ENCODE results near the gene NKIRAS2.
"Not testable (repeated sequence)": the region's sequence is repeated elsewhere in the genome, so short reads cannot be mapped to it uniquely, and the experiment has no call there.

The NKIRAS2 gene

GRCh38 chr17:42000413-42001133 is 19.3 kb upstream of the NKIRAS2 start:
- H3K4me3 ChIP-seq (ENCODE audit: low read depth, low read length), result no peak overlapping the region
- H3K36me3 ChIP-seq (ENCODE audit: control insufficient read depth, insufficient read depth, low read length), result peaks cover 78% of the 10 kb centered on the region
- no peak overlapping the region for H3K27ac ChIP-seq (ENCODE audit: low read depth, low read length)
- no peaks in the 10 kb centered on the region for H3K9me3 ChIP-seq (ENCODE audit: control insufficient read depth, insufficient read depth, low read depth, low read length)
- H3K27me3 ChIP-seq (ENCODE audit: control insufficient read depth, insufficient read depth, low read length), result no peaks in the 10 kb centered on the region
- no peaks in the 10 kb centered on the region; the same call in 1 of the 2 replicates for H3K4me1 ChIP-seq (ENCODE audit: control insufficient read depth, insufficient read depth, low read length)
- no peak overlapping the region for H3K9ac ChIP-seq (ENCODE audit: low read length)

- Histone ChIP-seq H3K4me3 (ENCODE audit: low read depth, low read length) (no peak overlapping the region), H3K9ac (ENCODE audit: low read length) (no peak overlapping the region), H3K27me3 (ENCODE audit: control insufficient read depth, insufficient read depth, low read length) (no peaks in the 10 kb centered on the region), H3K27ac (ENCODE audit: low read depth, low read length) (no peak overlapping the region), H3K9me3 (ENCODE audit: control insufficient read depth, insufficient read depth, low read depth, low read length) (no peaks in the 10 kb centered on the region), H3K4me1 (ENCODE audit: control insufficient read depth, insufficient read depth, low read length) (no peaks in the 10 kb centered on the region; the same call in 1 of the 2 replicates), H3K36me3 (ENCODE audit: control insufficient read depth, insufficient read depth, low read length) (peaks cover 67% of the 10 kb centered on the region)
These were observed 18.2 kb upstream of the NKIRAS2 start for GRCh38 chr17:42001729-42002128.

- Histone ChIP-seq H3K27ac (ENCODE audit: low read depth, low read length) (no peak overlapping the region), H3K9ac (ENCODE audit: low read length) (no peak overlapping the region), H3K27me3 (ENCODE audit: control insufficient read depth, insufficient read depth, low read length) (no peaks in the 10 kb centered on the region), H3K4me1 (ENCODE audit: control insufficient read depth, insufficient read depth, low read length) (no peaks in the 10 kb centered on the region; the same call in 1 of the 2 replicates), H3K9me3 (ENCODE audit: control insufficient read depth, insufficient read depth, low read depth, low read length) (no peaks in the 10 kb centered on the region), H3K36me3 (ENCODE audit: control insufficient read depth, insufficient read depth, low read length) (peaks cover 61% of the 10 kb centered on the region), H3K4me3 (ENCODE audit: low read depth, low read length) (no peak overlapping the region)
These were observed 17.6 kb upstream of the NKIRAS2 start for GRCh38 chr17:42002175-42002791.

- no peak overlapping the region for H3K4me3 ChIP-seq (ENCODE audit: low read depth, low read length)
- no peaks in the 10 kb centered on the region for H3K27me3 ChIP-seq (ENCODE audit: control insufficient read depth, insufficient read depth, low read length)
- no peaks in the 10 kb centered on the region; the same call in 1 of the 2 replicates for H3K4me1 ChIP-seq (ENCODE audit: control insufficient read depth, insufficient read depth, low read length)
- H3K9me3 ChIP-seq (ENCODE audit: control insufficient read depth, insufficient read depth, low read depth, low read length), result no peaks in the 10 kb centered on the region
- no peak overlapping the region for H3K9ac ChIP-seq (ENCODE audit: low read length)
- no peak overlapping the region for H3K27ac ChIP-seq (ENCODE audit: low read depth, low read length)
- H3K36me3 ChIP-seq (ENCODE audit: control insufficient read depth, insufficient read depth, low read length), result peaks cover 55% of the 10 kb centered on the region
These were observed 17.0 kb upstream of the NKIRAS2 start for GRCh38 chr17:42002792-42003301.

- Histone ChIP-seq H3K9me3 (ENCODE audit: control insufficient read depth, insufficient read depth, low read depth, low read length) (no peaks in the 10 kb centered on the region), H3K4me3 (ENCODE audit: low read depth, low read length) (no peak overlapping the region), H3K27me3 (ENCODE audit: control insufficient read depth, insufficient read depth, low read length) (no peaks in the 10 kb centered on the region), H3K36me3 (ENCODE audit: control insufficient read depth, insufficient read depth, low read length) (peaks cover 44% of the 10 kb centered on the region), H3K9ac (ENCODE audit: low read length) (no peak overlapping the region), H3K4me1 (ENCODE audit: control insufficient read depth, insufficient read depth, low read length) (no peaks in the 10 kb centered on the region; the same call in 1 of the 2 replicates), H3K27ac (ENCODE audit: low read depth, low read length) (no peak overlapping the region)
These were observed 14.7 kb upstream of the NKIRAS2 start for GRCh38 chr17:42005166-42005565.

GRCh38 chr17:42009170-42009569 is 10.7 kb upstream of the NKIRAS2 start:
- H3K36me3 ChIP-seq (ENCODE audit: control insufficient read depth, insufficient read depth, low read length), result 0 out of 2 replicates have a peak, but pooled peaks cover 9% of the 10 kb centered on the region
- no peak overlapping the region for H3K4me3 ChIP-seq (ENCODE audit: low read depth, low read length)
- H3K27ac ChIP-seq (ENCODE audit: low read depth, low read length), result no peak overlapping the region
- no peaks in the 10 kb centered on the region for H3K27me3 ChIP-seq (ENCODE audit: control insufficient read depth, insufficient read depth, low read length)
- H3K4me1 ChIP-seq (ENCODE audit: control insufficient read depth, insufficient read depth, low read length), result peaks cover 29% of the 10 kb centered on the region
- no peak overlapping the region for H3K9ac ChIP-seq (ENCODE audit: low read length)
- H3K9me3 ChIP-seq (ENCODE audit: control insufficient read depth, insufficient read depth, low read depth, low read length), result no peaks in the 10 kb centered on the region

- H3K27ac ChIP-seq (ENCODE audit: low read depth, low read length), result 0 out of 2 replicates have a peak overlapping the region, but pooled peaks have one; percentile 57
- not testable (repeated sequence) for H3K4me3 ChIP-seq (ENCODE audit: low read depth, low read length); H3K9ac ChIP-seq (ENCODE audit: low read length); H3K9me3 ChIP-seq (ENCODE audit: control insufficient read depth, insufficient read depth, low read depth, low read length); H3K27me3 ChIP-seq (ENCODE audit: control insufficient read depth, insufficient read depth, low read length)
- H3K4me1 ChIP-seq (ENCODE audit: control insufficient read depth, insufficient read depth, low read length), result peaks cover 29% of the 10 kb centered on the region
- H3K36me3 ChIP-seq (ENCODE audit: control insufficient read depth, insufficient read depth, low read length), result peaks cover 12% of the 10 kb centered on the region; the same call in 1 of the 2 replicates
These were observed 9.6 kb upstream of the NKIRAS2 start for GRCh38 chr17:42010266-42010680.

- Histone ChIP-seq H3K9me3 (ENCODE audit: control insufficient read depth, insufficient read depth, low read depth, low read length) (no peaks in the 10 kb centered on the region), H3K4me3 (ENCODE audit: low read depth, low read length) (no peak overlapping the region), H3K27ac (ENCODE audit: low read depth, low read length) (peak overlapping the region; percentile 57), H3K36me3 (ENCODE audit: control insufficient read depth, insufficient read depth, low read length) (peaks cover 13% of the 10 kb centered on the region; the same call in 1 of the 2 replicates), H3K9ac (ENCODE audit: low read length) (peak overlapping the region; percentile 15), H3K4me1 (ENCODE audit: control insufficient read depth, insufficient read depth, low read length) (peaks cover 30% of the 10 kb centered on the region), H3K27me3 (ENCODE audit: control insufficient read depth, insufficient read depth, low read length) (no peaks in the 10 kb centered on the region)
These were observed 8.9 kb upstream of the NKIRAS2 start for GRCh38 chr17:42010898-42011516.

GRCh38 chr17:42012363-42012762 is 7.5 kb upstream of the NKIRAS2 start:
- H3K27ac ChIP-seq (ENCODE audit: low read depth, low read length), result peak overlapping the region; percentile 91

GRCh38 chr17:42013740-42014139 is 6.2 kb upstream of the NKIRAS2 start:
- H3K27me3 ChIP-seq (ENCODE audit: control insufficient read depth, insufficient read depth, low read length); H3K9me3 ChIP-seq (ENCODE audit: control insufficient read depth, insufficient read depth, low read depth, low read length): not testable (repeated sequence)
- Histone ChIP-seq H3K36me3 (ENCODE audit: control insufficient read depth, insufficient read depth, low read length) (peaks cover 13% of the 10 kb centered on the region; the same call in 1 of the 2 replicates), H3K4me1 (ENCODE audit: control insufficient read depth, insufficient read depth, low read length) (peaks cover 33% of the 10 kb centered on the region), H3K27ac (ENCODE audit: low read depth, low read length) (peak overlapping the region; percentile 91; the same call in 1 of the 2 replicates), H3K4me3 (ENCODE audit: low read depth, low read length) (0 out of 2 replicates have a peak overlapping the region, but pooled peaks have one; percentile 9), H3K9ac (ENCODE audit: low read length) (peak overlapping the region; percentile 72)

More at GRCh38 chr17:42012363-42012762, 7.5 kb upstream of the NKIRAS2 start:
- peak overlapping the region; percentile 6; the same call in 1 of the 2 replicates for H3K4me3 ChIP-seq (ENCODE audit: low read depth, low read length)
- H3K36me3 ChIP-seq (ENCODE audit: control insufficient read depth, insufficient read depth, low read length), result peaks cover 13% of the 10 kb centered on the region; the same call in 1 of the 2 replicates
- peaks cover 33% of the 10 kb centered on the region for H3K4me1 ChIP-seq (ENCODE audit: control insufficient read depth, insufficient read depth, low read length)
- not testable (repeated sequence) for H3K9me3 ChIP-seq (ENCODE audit: control insufficient read depth, insufficient read depth, low read depth, low read length); H3K27me3 ChIP-seq (ENCODE audit: control insufficient read depth, insufficient read depth, low read length)
- H3K9ac ChIP-seq (ENCODE audit: low read length), result peak overlapping the region; percentile 72

All from HUES6 (cell line).